Caco-2 (cell line): Measurements from ENCODE around the gene BACE2. TPM values are rescaled to one million over a fixed set of nuclear protein-coding genes. Genes with fewer than 3 reads are reported as not detected.

Experiments used
- microRNA-seq: library from miRNA; unstranded; fragments of <30 nt; microRNA quantifications from one replicate; pipeline ENCODE4 v1.2.0, GENCODE V29; 2022
- total RNA-seq: library from RNA; stranded (reverse); gene quantifications from 2 replicates; pipeline ENCODE4 v1.2.3, GENCODE V29; 2022

The BACE2 gene
- total RNA-seq, 1 experiment from 2014 or later: 8.8 TPM

Small RNA genes lying within 50 kb of the gene (microRNA-seq; reads per million reads assigned to microRNA genes)
- gene MIR3197: 0.56 reads per million

Other genes with a start within 250 kb of the BACE2 start
- gene FAM3B, start 148.6 kb downstream of the BACE2 start, total RNA-seq: 59.5 and 59.7 TPM in 2 replicates
- 0.63 and 0.84 TPM in 2 replicates for gene MX2, start 193.9 kb downstream of the BACE2 start, total RNA-seq